ENCODE data around the gene TPM1. TPM values are rescaled to one million over a fixed set of nuclear protein-coding genes. Genes with fewer than 3 reads are reported as not detected.

TPM1 gene
- total and polyA plus RNA-seq, 2 of the 4 experiments (the other 2 are of a cell fraction), result 661 to 1,623 TPM

- H2BK5ac ChIP-seq (ENCODE audit: low read depth, low read length, poor library complexity, severe bottlenecking), result peak overlapping the region; percentile 98
- peak overlapping the region; percentile 5; the same call in 2 of the 3 replicates for H2BK15ac ChIP-seq (ENCODE audit: low read depth, low read length)
- TF ChIP-seq RAD21 (IDR thresholded peaks at IDR 0.05; ENCODE audit: low read length) (peak; percentile 95), POLR2A (IDR thresholded peaks at IDR 0.05; ENCODE audit: low read depth, low read length) (peak; percentile 40; the same call in 1 of the 2 replicates), MXI1 (IDR thresholded peaks at IDR 0.05; ENCODE audit: borderline replicate concordance, low read depth, low read length) (no peak), MAFK (IDR thresholded peaks at IDR 0.05; ENCODE audit: low read depth, low read length) (no peak), BHLHE40 (IDR thresholded peaks at IDR 0.05; ENCODE audit: low read depth, low read length) (no peak), FOS (IDR thresholded peaks at IDR 0.05; ENCODE audit: low read depth, low read length) (no peak), SMC3 (IDR thresholded peaks at IDR 0.05; ENCODE audit: low read depth, low read length) (peak; percentile 92), CEBPB (IDR thresholded peaks at IDR 0.05; ENCODE audit: low read depth, low read length) (peak; percentile 38; the same call in 1 of the 2 replicates)
- TF ChIP-seq, protein P1, sequence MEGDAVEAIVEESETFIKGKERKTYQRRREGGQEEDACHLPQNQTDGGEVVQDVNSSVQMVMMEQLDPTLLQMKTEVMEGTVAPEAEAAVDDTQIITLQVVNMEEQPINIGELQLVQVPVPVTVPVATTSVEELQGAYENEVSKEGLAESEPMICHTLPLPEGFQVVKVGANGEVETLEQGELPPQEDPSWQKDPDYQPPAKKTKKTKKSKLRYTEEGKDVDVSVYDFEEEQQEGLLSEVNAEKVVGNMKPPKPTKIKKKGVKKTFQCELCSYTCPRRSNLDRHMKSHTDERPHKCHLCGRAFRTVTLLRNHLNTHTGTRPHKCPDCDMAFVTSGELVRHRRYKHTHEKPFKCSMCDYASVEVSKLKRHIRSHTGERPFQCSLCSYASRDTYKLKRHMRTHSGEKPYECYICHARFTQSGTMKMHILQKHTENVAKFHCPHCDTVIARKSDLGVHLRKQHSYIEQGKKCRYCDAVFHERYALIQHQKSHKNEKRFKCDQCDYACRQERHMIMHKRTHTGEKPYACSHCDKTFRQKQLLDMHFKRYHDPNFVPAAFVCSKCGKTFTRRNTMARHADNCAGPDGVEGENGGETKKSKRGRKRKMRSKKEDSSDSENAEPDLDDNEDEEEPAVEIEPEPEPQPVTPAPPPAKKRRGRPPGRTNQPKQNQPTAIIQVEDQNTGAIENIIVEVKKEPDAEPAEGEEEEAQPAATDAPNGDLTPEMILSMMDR (conservative IDR thresholded peaks at IDR 0.05; ENCODE audit: low read depth, low read length), result peak; percentile 82
- H4K20me1 ChIP-seq (ENCODE audit: insufficient read depth, low read length), result no peaks in the 10 kb centered on the region
- POLR2A ChIA-PET (ENCODE audit: unreplicated experiment), result interaction anchor here (0.9 to 1.6 kb wide), 2 partner anchors 46 to 51 kb away, joined by 3 to 6 read pairs; partner anchors contain the start of gene TPM1
- H3K9me1 ChIP-seq (ENCODE audit: insufficient read depth, low read length), result peaks cover 8% of the 10 kb centered on the region
- H3K27me3 ChIP-seq (ENCODE audit: control insufficient read depth, insufficient read depth, low read length), result no peaks in the 10 kb centered on the region
- BruUV-seq (replicated peaks), result no TSS peak
- peak overlapping the region; percentile 58; the same call in 1 of the 2 replicates for H3K18ac ChIP-seq (ENCODE audit: low read depth, low read length)
- H3K14ac ChIP-seq (replicated peaks; ENCODE audit: low read depth, low read length), result peak overlapping the region; percentile 53; the same call in 1 of the 2 replicates
- peak overlapping the region; percentile 34; the same call in 1 of the 2 replicates for H4K5ac ChIP-seq (ENCODE audit: low read depth, low read length)
- H2AK5ac ChIP-seq (ENCODE audit: low read depth, low read length), result peak overlapping the region; percentile 89
- peak overlapping the region; percentile 72 for H4K91ac ChIP-seq (ENCODE audit: insufficient read depth, low read depth, low read length)
- H3K4me2 ChIP-seq (ENCODE audit: low read depth, low read length), result peak overlapping the region; percentile 38; the same call in 1 of the 2 replicates
- intact Hi-C loops (cut with micrococcal nuclease), result loop anchor here (1.0 to 10.0 kb wide), 6 partner anchors 23 to 311 kb away; partner anchors contain the start of gene RPS27L
- H3K27ac ChIP-seq (ENCODE audit: insufficient read depth, low read length), result peak overlapping the region; percentile 4
- H3K79me1 ChIP-seq (ENCODE audit: low read depth in 1 of 2, low read length in 2 of 2), result peaks cover 0 to 4% of the 10 kb centered on the region in 2 experiments; a peak in 2 of 4 replicates
- peak overlapping the region; percentile 45 for H2AFZ ChIP-seq (replicated peaks; ENCODE audit: low read length, poor library complexity)
- H4K8ac ChIP-seq (ENCODE audit: low read depth in 2 of 2, low read length in 2 of 2), result peak overlapping the region in 1 of 2 experiments; percentile 83; a peak in 2 of 4 replicates
- H3K36me3 ChIP-seq (ENCODE audit: control insufficient read depth, insufficient read depth, low read length), result no peaks in the 10 kb centered on the region
- H3K4me3 ChIP-seq (ENCODE audit: insufficient read depth, low read depth, low read length), result no peak overlapping the region
- peak overlapping the region; percentile 97 for H2BK120ac ChIP-seq (ENCODE audit: low read depth, low read length)
- CTCF ChIA-PET, result interaction anchor here (0.6 to 2.1 kb wide), 9 partner anchors 10 to 311 kb away, joined by 3 to 16 read pairs (median 4); no protein-coding TSS in a partner anchor
- peak overlapping the region; percentile 59 for H3K23ac ChIP-seq (ENCODE audit: low read depth, low read length)
- no peak overlapping the region; the same call in 1 of the 2 replicates for H3K9ac ChIP-seq (ENCODE audit: low read depth, low read length)
- peak; percentile 80 for DNase-seq
- H3K56ac ChIP-seq (ENCODE audit: extremely low read depth, insufficient read depth, low read length), result peak overlapping the region; percentile 15
- ATAC-seq (ENCODE audit: low read depth), result peak; percentile 59
- peak overlapping the region; percentile 82 for H2BK20ac ChIP-seq (ENCODE audit: low read depth, low read length)
- peak overlapping the region; percentile 51 for H2AK9ac ChIP-seq (replicated peaks; ENCODE audit: low read depth, low read length, poor library complexity)
- peak overlapping the region; percentile 69 for H3K4ac ChIP-seq (ENCODE audit: low read depth, low read length)
- dilution Hi-C loops (cut with HindIII; ENCODE audit: low sequenced_read_pairs, unreplicated experiment), result no loop called here
- peaks cover 12% of the 10 kb centered on the region for H3K4me1 ChIP-seq (ENCODE audit: control insufficient read depth, insufficient read depth, low read length)
- no CpG with 5 or more reads among the region's 6 CpGs for WGBS, 2 experiments (ENCODE audit: extremely low coverage in 2 of 2, insufficient read length in 1 of 2)
- in situ Hi-C loops (cut with MboI; ENCODE audit: low sequenced_read_pairs), result no loop called here
- no peaks in the 10 kb centered on the region for H3K9me3 ChIP-seq (ENCODE audit: control insufficient read depth, insufficient read depth, low read length)
Measured at GRCh38 chr15:63093486-63094205, 51.1 kb downstream of the TPM1 start.
